BE2C (cell line): ENCODE results near the gene PDGFA.

Experiments
- DNase-seq: peaks from one replicate; pipeline ENCODE4 v3.0.0-alpha.2; 2020
- H3K27me3 ChIP-seq: fragments of 250-450 bp; sonication (Bioruptor Pico); 2 replicates; pipeline ENCODE4 v1.5.1; 2020; ENCODE audit warnings: mild to moderate bottlenecking
- H3K36me3 ChIP-seq: fragments of 250-450 bp; sonication (Bioruptor Pico); 2 replicates; pipeline ENCODE4 v1.5.1; 2020; ENCODE audit warnings: mild to moderate bottlenecking
- H3K4me1 ChIP-seq: fragments of 250-450 bp; sonication (Bioruptor Pico); 2 replicates; pipeline ENCODE4 v1.5.1; 2020
- H3K4me3 ChIP-seq: 2 replicates; pipeline ENCODE4 v1.5.1; 2011; ENCODE audit warnings: low read depth, low read length
- H3K9me3 ChIP-seq: fragments of 250-450 bp; sonication (Bioruptor Pico); 2 replicates; pipeline ENCODE4 v1.5.1; 2020
- TF ChIP-seq, protein P1 (sequence below): IDR thresholded peaks from 2 replicates; pipeline ENCODE4 v1.5.1; 2012; ENCODE audit warnings: mild to moderate bottlenecking, low read depth, low read length

Gene PDGFA

GRCh38 chr7:485188-486081 is 34.2 kb downstream of the PDGFA start:
- TF ChIP-seq, protein P1, sequence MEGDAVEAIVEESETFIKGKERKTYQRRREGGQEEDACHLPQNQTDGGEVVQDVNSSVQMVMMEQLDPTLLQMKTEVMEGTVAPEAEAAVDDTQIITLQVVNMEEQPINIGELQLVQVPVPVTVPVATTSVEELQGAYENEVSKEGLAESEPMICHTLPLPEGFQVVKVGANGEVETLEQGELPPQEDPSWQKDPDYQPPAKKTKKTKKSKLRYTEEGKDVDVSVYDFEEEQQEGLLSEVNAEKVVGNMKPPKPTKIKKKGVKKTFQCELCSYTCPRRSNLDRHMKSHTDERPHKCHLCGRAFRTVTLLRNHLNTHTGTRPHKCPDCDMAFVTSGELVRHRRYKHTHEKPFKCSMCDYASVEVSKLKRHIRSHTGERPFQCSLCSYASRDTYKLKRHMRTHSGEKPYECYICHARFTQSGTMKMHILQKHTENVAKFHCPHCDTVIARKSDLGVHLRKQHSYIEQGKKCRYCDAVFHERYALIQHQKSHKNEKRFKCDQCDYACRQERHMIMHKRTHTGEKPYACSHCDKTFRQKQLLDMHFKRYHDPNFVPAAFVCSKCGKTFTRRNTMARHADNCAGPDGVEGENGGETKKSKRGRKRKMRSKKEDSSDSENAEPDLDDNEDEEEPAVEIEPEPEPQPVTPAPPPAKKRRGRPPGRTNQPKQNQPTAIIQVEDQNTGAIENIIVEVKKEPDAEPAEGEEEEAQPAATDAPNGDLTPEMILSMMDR: no peak
- Histone ChIP-seq H3K9me3 (no peaks in the 10 kb centered on the region; the same call in 1 of the 2 replicates), H3K4me1 (no peaks in the 10 kb centered on the region), H3K27me3 (no peaks in the 10 kb centered on the region), H3K4me3 (no peak overlapping the region), H3K36me3 (no peaks in the 10 kb centered on the region)
- DNase-seq: no peak

GRCh38 chr7:484356-485101 is 35.1 kb downstream of the PDGFA start:
- Histone ChIP-seq H3K4me1 (no peaks in the 10 kb centered on the region), H3K4me3 (no peak overlapping the region), H3K36me3 (no peaks in the 10 kb centered on the region), H3K27me3 (no peaks in the 10 kb centered on the region), H3K9me3 (no peaks in the 10 kb centered on the region; the same call in 1 of the 2 replicates)
- TF ChIP-seq, protein P1: no peak
- DNase-seq: no peak

DNA sequence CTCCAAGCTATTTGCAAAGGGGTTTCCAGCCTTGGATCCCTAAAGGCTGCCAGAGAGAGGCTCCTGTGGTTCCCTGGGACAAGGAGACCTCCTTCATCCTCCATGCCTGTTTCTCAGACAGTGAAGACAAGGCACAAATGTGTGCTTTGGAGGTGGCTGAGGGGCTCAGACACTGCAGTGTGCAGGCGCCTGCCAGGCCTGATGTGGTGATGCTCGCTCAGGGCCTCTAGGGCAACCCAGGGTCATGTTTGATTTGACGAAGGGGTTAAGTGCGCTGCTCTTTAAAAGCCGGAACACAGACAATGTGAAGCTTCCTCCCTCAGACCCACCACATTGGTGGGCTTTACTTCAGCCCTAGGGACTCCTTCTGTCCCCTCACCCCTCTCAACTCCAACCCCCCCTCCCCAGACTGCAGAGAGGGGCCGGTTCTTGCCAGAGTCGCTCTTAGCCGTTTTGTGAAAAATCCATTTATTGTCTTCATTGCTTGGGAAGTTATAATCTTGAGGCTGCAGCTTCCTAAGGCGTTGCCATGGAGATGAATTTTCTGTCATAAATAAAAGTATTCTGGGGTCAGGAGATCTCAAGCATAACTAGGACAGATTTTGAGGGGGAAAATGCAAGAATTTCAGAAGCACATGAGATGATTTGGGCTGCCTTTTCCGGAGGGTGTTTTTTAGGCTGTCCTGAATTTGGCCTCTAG is 35.8 kb downstream of the PDGFA start:
- TF ChIP-seq, protein P1: no peak
- Histone ChIP-seq H3K36me3 (no peaks in the 10 kb centered on the region), H3K4me1 (no peaks in the 10 kb centered on the region), H3K4me3 (no peak overlapping the region), H3K27me3 (no peaks in the 10 kb centered on the region), H3K9me3 (no peaks in the 10 kb centered on the region; the same call in 1 of the 2 replicates)
- DNase-seq: no peak

GRCh38 chr7:482521-483083 is 37.0 kb downstream of the PDGFA start:
- no peaks in the 10 kb centered on the region; the same call in 1 of the 2 replicates for H3K9me3 ChIP-seq
- TF ChIP-seq, protein P1: no peak
- H3K27me3 ChIP-seq: no peaks in the 10 kb centered on the region
- H3K36me3 ChIP-seq: no peaks in the 10 kb centered on the region
- no peaks in the 10 kb centered on the region for H3K4me1 ChIP-seq
- DNase-seq: no peak
- H3K4me3 ChIP-seq: no peak overlapping the region

DNA sequence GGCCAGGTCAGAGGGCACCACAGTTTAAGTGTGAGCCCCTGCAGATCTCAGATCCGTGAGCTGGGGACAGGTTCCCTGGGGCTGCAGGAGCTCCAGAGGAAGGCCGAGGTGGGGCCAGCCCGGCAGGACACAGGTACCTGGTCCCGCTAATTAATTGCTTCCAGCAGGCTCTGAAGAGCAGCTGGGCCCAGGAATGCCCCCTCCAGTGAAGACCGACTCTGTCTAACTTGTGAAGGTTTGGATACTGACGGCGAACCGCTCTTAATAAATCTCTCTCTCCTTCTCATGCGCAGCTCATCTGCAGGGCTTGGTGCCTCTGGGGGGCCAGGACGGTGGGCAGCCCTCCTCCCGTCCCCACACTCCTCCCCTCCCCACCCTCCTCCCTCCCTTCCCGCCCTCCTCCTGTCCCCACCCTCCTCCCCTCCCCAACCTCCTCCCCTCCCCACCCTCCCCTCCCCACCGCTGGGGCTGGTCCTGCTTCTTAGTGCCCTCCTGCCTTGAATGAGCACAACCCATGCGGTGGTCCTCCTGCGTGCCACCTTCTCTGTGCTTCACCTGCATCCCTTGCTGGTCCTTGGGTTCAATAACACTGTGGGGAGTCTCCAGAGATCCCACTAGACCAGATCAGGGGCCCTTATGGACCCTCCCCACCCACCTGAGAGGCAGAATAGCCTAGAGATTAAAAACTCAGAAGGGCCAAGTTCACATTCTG is 38.3 kb downstream of the PDGFA start:
- TF ChIP-seq, protein P1: no peak
- H3K4me1 ChIP-seq: no peaks in the 10 kb centered on the region
- H3K27me3 ChIP-seq: no peaks in the 10 kb centered on the region
- no peaks in the 10 kb centered on the region for H3K36me3 ChIP-seq
- no peaks in the 10 kb centered on the region; the same call in 1 of the 2 replicates for H3K9me3 ChIP-seq
- DNase-seq: peak; percentile 3
- no peak overlapping the region for H3K4me3 ChIP-seq
